Fibroblast of the aortic adventitia (primary cell): ENCODE measurements around the gene LGALS12. TPM values are rescaled to one million over a fixed set of nuclear protein-coding genes. Genes with fewer than 3 reads are reported as not detected.
A peak's percentile ranks its signal among the peaks of the same experiment; 100 is the strongest.

ENCODE experiments used
- DNase-seq: peaks from one replicate; pipeline ENCODE4 v3.0.0-alpha.2; 2010; ENCODE audit warnings: low read depth
- H3K4me3 ChIP-seq: 2 replicates; pipeline ENCODE4 v1.5.1; 2011; ENCODE audit warnings: low read depth, mild to moderate bottlenecking, control low read depth, low read length, moderate library complexity
- total RNA-seq: library from RNA; depleted of rRNA; stranded (reverse); fragments of >200 nt; gene quantifications from 2 replicates; pipeline ENCODE4 v1.2.3, GENCODE V29; 2012; ENCODE audit warnings: low replicate concordance
- TF ChIP-seq, protein P1 (sequence below): IDR thresholded peaks from 2 replicates; pipeline ENCODE4 v1.5.1; 2011; ENCODE audit warnings: mild to moderate bottlenecking, low read length, control low read depth, inconsistent platforms; ENCODE audit not compliant: insufficient read depth

Gene LGALS12
- total RNA-seq, 1 donor = not detected

DNA sequence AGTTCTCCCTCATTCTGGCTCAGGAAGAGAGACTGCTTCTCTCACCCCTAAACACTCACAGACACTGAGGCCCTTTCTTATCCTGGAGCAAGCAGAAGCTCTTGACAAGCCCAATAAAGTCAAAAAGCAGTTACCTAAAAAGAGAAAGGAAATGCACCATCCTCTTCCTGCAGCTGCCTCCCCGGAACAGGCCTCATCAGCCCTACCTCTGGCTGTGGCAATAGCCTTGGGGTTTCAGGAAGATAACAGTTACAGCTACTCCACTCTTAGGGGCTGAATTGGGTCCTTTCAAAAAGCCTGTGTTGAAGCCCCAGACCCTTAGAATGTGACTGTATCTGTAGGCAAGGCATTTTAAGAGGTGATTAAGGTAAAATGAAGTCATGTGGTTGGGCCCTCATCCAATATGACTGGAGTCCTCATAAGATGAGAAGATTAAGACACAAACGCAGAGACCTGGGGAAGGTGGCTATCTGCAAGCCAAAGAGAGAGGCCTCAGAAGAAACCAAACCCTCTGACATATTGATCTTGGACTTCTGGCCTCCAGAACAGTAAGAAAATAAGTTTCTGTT is 3.5 kb upstream of the LGALS12 start:
- no peak overlapping the region for H3K4me3 ChIP-seq
- DNase-seq = no peak
- TF ChIP-seq, protein P1, sequence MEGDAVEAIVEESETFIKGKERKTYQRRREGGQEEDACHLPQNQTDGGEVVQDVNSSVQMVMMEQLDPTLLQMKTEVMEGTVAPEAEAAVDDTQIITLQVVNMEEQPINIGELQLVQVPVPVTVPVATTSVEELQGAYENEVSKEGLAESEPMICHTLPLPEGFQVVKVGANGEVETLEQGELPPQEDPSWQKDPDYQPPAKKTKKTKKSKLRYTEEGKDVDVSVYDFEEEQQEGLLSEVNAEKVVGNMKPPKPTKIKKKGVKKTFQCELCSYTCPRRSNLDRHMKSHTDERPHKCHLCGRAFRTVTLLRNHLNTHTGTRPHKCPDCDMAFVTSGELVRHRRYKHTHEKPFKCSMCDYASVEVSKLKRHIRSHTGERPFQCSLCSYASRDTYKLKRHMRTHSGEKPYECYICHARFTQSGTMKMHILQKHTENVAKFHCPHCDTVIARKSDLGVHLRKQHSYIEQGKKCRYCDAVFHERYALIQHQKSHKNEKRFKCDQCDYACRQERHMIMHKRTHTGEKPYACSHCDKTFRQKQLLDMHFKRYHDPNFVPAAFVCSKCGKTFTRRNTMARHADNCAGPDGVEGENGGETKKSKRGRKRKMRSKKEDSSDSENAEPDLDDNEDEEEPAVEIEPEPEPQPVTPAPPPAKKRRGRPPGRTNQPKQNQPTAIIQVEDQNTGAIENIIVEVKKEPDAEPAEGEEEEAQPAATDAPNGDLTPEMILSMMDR = no peak

GRCh38 chr11:63503492-63503891 is 2.4 kb upstream of the LGALS12 start:
- TF ChIP-seq, protein P1 = no peak
- DNase-seq = no peak
- H3K4me3 ChIP-seq = no peak overlapping the region

GRCh38 chr11:63504054-63504453 is 1.8 kb upstream of the LGALS12 start:
- H3K4me3 ChIP-seq = no peak overlapping the region
- TF ChIP-seq, protein P1 = no peak
- DNase-seq = no peak

DNA sequence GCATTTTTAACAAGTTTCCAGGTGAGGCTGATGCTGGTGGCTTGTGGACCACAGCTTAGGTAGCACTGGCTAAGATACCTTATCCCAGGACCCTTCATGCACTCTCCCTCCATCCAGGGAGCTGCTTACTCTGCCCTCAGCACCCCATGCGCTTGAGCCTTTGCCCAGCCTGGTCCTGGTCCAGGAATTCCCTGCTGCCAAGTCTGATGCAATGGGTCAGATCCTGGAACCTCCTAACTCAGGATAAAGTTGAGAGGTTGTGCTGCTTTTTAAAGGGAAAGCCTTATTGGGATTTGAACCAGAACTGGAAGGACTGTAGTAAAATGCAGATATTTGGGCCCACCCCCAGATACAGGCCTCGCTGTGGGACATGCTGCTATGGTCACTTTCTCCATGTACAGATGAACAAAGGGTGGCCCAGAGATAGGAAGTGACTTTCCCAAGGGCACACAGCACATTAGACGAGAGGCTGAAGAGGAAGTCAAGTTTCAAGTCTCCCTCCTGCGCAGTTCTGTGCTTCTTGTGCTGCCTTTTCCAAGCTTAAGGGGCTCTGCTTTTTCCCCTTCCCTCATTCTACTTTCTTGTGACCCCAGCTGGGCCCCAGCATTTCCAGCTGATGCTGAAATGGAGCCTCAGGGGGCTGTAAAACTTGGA is 824 bp upstream of the LGALS12 start:
- TF ChIP-seq, protein P1 = no peak
- DNase-seq = peak; percentile 31
- no peak overlapping the region for H3K4me3 ChIP-seq

GRCh38 chr11:63506876-63507275 is 992 bp downstream of the LGALS12 start:
- TF ChIP-seq, protein P1 = no peak
- no peak overlapping the region for H3K4me3 ChIP-seq
- no peak for DNase-seq

GRCh38 chr11:63507511-63507910 is 1.6 kb downstream of the LGALS12 start:
- no peak for DNase-seq
- TF ChIP-seq, protein P1 = no peak
- no peak overlapping the region for H3K4me3 ChIP-seq

GRCh38 chr11:63508009-63508408 is 2.1 kb downstream of the LGALS12 start:
- DNase-seq = no peak
- TF ChIP-seq, protein P1 = no peak
- no peak overlapping the region for H3K4me3 ChIP-seq
